ENCODE data around the gene CGB5.

DNA sequence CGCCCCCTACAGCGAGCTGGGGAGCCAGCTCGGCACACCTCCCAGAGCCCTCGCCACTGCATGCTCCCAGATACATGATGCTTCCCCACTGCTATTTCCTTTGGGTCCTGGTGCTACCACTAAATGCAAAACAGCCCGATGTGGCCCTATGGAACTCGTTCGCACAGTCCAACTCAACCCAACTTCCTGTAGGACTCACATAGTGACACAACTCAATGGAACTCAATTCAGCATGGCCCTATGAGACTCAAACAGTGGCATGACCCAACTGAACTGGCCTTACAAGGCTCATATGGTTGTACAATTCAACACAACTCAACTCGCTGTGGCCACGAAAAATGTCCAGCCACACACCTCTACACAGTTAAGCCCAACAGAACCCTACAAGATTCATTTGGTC, 25.4 kb downstream of the CGB5 start:
- TF ChIP-seq CTCF (IDR thresholded peaks at IDR 0.05; ENCODE audit: poor library complexity, severe bottlenecking) (no peak), SMC3 (conservative IDR thresholded peaks at IDR 0.05; ENCODE audit: poor library complexity) (no peak), EP300 (conservative IDR thresholded peaks at IDR 0.05; ENCODE audit: poor library complexity, severe bottlenecking) (no peak), MXI1 (conservative IDR thresholded peaks at IDR 0.05; ENCODE audit: poor library complexity, severe bottlenecking) (no peak), TAF1 (IDR thresholded peaks at IDR 0.05; ENCODE audit: low read depth) (no peak), POLR2AphosphoS5 (IDR thresholded peaks at IDR 0.05) (no peak), EZH2 (IDR thresholded peaks at IDR 0.05; ENCODE audit: borderline replicate concordance, insufficient read depth, low read length, poor library complexity, severe bottlenecking) (no peak), RAD21 (conservative IDR thresholded peaks at IDR 0.05) (no peak)

Measured in neural cell (in vitro differentiated cells).